GF-D8 (cell line): ENCODE data around the gene INPP4B.

Source experiments
- DNase-seq: peaks from one replicate; lab custom pipeline; 2025; lab: John Stamatoyannopoulos, UW

INPP4B gene

DNA sequence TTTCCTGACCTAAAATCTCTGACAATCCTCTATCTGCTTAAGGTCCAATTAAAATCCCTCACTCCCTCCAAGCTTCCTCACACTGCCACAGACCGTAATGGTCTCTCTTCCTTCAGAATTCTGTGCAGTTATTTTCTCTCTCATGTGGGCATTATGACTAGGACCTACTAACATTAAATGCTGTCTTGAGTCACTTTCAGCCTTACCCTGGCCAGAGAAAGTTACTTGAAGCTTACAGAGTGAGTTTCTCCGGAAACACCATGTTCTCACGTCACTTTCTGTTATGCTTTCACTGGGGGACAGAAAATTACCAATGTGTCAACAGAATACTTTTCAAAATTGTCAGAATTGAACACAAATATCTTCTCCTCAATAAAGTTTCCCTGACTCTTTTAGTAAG lies 271.8 kb downstream of the INPP4B start:
- no peak for DNase-seq

DNA sequence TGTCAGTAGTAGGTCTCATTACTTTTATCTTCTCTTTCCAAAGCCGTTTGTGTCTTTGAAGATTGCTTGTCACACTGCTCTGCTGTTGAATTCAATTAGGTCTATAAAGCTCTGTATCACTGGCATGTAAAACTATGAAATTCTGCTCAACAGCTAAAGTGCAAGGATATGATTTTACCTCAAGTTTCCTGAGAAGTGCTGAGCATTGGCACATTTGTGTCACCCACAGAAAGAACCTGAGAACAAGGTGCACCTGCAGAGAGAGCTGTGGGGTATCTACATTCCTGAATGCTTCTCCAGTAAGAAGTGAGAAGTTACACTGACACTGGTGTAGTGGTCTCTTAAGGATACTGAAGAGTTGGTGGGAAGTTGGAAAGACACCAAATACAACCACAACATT lies 274.0 kb downstream of the INPP4B start:
- DNase-seq, result no peak

DNA sequence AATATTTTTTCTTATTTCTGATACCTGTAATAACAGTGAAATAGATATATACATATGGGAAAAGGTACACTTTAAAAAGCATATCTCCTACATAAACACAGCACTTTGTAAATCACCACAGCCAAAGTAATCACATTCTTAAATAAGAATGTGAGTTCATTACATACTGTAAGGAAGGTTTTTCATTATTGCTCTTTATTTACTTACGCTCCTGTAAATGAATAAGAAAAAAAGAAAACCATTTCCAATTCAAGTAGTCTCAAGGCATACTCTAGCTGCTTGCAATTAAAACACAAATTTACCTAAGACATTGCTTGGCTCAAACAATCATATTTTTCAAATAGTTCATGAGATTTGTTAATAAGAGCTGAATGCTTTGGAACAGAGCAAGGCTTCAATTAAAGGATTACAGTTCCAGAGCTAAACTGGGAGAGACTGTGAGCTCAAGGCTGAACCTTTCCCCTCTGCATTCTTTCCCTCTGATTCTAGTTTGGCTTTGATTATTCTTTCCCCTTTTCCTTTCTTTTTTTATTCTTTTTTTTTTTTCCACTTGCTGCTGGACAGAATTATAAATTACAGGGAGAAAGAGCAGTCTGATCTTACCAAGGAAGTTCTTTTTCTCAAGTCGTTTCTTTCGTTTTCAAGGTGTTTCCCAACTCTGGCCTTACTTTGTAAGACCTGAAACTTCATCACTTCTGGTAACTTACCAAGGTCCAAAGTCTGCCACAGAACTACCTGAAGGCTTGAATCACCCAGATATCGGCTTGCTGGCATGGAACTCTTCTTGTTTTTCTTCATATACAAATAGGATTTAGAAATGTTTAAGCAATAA lies 278.3 kb downstream of the INPP4B start:
- no peak for DNase-seq

GRCh38 chr4:142567199-142567598 lies 278.9 kb downstream of the INPP4B start:
- no peak for DNase-seq

DNA sequence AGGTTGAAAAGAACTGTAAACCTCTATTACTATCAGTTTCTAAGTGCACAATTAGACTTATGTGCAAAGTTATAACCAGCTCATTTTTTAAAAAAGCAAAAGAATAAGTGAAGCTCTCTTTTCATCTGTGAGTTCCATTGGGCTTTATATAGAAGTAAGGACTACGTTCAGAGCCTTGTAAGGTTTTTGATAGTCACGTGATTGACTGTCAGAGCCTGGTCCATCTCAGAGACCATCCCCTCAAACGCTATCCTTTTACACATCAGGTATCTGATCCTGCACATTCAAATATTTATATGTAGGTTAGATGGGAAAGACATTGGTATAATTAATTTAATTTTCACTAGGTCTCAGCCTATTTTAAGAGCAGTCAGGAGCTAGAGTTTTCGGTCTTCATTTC lies 279.3 kb downstream of the INPP4B start:
- DNase-seq, result no peak

DNA sequence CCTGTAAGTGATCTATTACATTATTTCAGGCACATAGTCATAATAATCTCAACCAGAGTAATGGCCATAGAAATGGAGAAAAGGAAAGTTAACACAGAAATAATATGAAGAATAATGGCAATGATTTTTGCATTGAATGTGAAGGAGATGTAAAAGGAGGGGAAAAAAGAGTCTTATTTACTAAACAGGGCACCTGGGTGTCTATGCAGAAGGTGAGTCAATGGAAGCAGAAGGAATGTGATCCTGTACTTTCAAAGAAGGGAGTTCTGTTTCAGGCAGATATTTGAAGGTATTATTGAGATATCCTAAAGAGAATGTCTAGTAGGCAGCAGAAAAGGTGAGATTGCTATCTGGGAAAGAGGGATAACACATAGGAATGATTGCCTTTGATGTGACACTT lies 279.9 kb downstream of the INPP4B start:
- DNase-seq, result no peak

DNA sequence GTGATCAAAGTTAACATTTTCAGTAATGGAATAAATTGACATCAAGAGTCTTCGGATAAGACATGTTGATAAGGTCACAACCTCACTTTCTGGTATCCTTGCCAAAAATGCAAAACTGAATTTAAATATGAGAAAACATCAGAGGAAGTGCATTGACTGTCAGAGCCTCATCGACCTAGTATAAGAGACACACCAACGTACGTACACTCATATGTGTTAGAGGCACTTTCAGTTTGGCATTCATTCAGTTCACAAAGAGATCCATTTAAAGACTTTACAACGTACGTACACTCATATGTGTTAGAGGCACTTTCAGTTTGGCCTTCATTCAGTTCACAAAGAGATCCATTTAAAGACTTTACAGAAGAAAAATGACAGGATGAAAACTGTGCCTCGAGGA lies 280.3 kb downstream of the INPP4B start:
- DNase-seq, result no peak

DNA sequence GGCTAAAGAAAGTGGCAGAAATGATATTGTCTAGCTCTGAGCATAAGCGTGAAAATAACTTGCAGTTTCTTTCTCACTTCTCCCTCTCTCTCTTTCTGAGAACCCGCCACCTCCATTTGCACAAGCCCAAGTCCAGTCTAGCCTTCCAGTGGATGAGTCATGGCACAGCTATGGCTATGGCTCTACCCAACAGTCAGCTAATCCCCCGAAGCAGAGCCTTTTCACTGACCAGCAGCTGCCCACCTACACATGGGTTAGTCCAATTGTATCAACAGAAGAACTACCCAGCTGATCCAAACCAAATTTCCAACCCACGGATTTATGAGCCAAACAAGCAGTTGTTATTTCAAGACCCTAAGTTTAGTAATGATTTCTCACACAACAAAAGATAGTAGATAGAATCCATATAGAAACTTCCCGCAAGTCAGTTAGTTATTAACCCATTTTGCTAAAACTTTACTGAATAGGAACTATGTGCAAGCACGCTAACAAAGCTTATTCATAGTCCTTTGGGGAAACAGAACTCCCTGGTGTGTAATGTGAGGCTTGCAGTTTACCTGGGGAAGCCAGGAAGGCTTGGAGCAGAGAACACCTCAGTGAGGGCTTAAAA lies 282.3 kb downstream of the INPP4B start:
- DNase-seq, result no peak

GRCh38 chr4:142559986-142560385 lies 286.1 kb downstream of the INPP4B start:
- DNase-seq, result no peak

DNA sequence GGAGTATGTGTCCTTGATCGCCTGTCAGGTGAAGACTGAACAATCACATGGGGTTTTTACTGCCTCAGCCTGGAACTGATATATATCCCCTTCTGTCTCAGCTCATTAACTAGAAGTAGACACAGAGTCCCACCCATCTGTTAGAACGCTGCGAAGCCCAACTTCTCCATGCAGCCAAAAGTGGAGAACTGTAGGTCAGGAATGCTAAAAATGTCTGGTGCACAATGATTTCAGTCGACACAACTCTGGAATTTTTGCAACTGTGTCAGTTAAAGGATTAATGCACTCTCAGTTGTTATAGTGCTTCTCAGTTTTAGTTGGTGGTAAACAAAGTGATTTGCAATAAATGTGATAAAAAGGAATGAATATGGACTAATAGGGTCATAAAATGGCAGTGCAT lies 287.2 kb downstream of the INPP4B start:
- no peak for DNase-seq

DNA sequence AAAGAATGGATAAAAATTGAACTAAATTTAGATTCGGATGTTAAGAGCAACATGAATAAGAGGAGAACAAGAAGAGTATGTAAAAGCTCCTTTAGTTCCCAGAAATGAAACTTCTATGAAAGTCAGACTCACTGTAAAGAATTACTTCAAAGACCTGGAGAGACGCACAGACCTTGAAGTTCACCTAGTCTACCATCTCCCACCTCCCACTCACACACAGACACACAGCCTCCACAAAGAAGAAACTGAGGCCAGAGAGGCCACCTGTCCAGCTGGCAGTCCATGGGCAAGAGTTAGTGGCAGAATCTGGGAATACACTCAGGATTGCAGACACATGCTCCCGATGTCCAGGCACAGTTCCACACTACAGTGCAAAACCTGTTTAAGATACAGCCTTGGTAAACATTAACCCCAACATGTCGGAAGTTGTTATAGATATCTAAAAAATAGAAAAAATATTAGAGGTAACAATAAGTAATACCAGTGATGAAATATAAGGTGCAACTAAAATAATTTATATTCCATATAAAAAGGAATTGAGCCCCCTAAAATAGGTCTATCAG lies 288.8 kb downstream of the INPP4B start:
- no peak for DNase-seq

DNA sequence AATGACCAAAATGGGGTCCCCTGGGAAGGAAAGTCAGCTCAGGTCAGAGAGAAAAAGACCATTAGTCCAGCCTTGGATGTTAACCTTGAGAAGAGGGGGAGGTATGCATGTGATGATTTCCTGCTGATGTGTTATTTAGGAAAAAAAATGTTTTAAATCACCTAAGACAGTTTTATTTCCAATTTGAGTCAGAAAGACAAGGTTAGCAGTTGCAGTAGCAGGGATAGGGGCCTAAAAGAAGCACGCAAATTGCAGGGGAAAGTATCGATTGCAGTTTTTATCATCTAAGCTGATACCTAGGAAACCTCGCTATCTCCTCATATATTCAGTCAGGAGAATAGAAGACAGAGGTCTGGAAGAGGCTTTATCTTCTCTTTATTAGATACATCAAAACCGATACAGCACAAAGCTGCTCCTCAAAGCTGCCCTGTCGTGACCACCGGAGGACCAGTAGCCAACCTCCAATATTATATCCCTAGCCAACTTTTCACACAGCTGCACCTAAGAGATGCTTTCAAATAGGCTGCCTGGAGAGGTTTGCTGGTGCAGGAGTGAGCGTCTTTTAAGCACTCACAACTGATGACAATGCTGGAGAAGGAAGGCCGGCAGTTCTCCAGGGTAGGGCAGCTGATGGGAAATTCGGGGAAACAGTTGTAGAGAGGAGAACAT lies 289.4 kb downstream of the INPP4B start:
- no peak for DNase-seq

DNA sequence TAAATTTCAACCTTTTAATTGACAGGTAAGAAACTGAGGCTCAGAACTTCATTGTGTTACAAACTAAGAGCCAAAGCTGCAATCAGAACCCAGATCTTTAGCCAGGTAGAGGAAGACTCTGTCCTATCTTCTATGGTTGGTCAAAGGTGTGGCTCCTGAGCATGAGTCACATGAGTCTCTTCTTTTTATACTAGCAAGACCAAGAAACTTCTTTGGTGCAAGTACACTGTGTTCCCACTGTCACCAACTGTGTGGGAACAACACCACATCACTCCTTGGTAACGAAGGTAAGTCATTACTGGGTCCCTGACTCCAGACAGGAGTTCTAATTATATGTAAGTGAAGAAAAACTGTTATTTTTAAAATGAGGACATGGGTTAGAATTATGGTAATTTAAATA lies 290.1 kb downstream of the INPP4B start:
- DNase-seq, result no peak

DNA sequence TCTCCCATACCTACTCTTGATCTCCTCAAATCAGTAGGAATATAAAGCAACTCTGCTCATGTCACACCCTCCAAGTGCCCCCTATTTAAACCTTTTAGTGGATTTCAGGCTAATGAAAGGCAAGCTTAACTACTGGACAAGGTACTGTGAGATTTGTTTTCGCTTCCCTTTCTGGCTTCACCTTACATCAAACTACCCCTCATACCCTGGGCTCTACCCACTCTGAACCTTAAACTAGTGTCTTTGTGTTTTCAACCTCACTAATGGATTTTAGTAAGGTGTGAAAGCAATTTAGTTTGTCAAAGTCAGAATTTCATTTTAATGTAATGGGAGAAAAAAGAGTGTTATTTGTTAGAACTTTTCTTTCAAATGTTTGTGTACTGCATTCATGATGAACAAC lies 291.7 kb downstream of the INPP4B start:
- DNase-seq, result no peak

DNA sequence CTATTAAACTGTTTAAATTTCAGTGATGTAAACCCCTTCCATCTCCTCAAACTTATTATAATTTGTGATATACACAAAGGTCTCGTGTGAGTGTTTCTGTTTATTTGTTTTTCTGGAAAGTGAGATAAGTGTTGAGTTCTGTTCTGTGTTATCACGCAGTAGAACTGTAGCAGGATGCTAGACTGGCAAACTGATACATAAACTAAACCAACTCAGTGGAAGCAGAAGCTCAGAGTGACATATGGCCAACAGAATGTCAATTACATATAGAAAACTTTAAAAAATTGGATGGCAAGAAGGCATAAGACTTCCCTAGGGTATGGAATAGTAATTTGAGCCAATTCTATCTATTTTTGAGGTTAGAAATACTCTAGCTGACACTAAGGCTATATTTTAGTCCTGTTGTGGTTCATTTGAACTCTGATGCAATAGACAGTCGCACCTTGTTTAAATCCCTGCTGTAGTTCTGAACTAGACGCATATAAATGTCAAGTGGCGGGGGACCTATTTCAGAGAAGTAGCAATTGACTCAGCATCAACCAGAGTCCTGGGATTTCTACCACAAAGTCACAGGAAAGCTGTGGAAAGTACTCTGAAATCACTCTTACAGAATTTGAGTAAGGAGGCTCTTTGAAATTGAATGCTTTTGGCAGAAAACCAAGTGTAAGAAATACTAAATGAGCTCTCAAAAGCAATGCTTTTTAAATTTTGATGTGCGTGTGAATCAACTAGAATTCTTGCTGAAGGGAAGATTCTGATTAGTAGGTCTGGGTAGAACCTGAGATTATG lies 294.4 kb downstream of the INPP4B start:
- DNase-seq, result no peak

GRCh38 chr4:142550965-142551364 lies 295.1 kb downstream of the INPP4B start:
- no peak for DNase-seq

DNA sequence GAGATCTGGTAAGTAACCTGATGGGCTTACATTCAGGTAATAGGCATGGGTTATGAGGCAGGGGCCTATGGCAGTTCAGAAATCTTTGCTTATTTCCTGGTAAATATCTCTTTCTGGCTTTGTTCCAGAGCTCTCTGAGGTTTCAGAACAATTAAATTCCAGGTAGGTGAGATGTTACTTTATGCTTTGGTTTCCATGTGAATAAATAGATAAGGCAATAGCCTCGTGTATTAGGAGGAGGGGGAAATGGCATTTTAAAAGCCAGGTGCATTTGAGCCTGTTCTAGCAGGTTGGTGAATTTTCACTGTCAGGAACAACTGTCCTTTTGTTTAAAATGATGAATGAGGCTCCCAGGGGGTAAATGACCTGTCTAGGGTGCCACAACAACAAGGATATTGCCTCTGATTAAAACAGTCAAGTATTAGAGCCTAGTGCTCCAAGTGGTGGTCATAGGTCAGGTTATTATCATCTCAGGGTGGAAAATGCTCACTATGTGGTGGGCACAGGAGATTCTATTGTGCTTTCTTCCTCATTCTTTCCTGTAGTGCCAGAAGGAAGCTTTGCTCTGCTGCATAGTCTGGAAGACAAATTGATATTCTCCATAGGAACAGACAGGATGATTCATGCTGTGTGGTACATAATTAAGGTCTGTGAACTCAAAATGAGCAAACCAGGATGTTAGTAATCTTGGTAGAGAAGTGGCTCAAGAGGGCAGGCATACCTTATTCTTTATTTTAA lies 296.2 kb downstream of the INPP4B start:
- DNase-seq, result no peak

- no peak for DNase-seq
Measured at GRCh38 chr4:142549248-142549647, 296.9 kb downstream of the INPP4B start.

GRCh38 chr4:142548491-142548890 lies 297.6 kb downstream of the INPP4B start:
- no peak for DNase-seq

- no peak for DNase-seq
Measured at GRCh38 chr4:142547974-142548373, 298.1 kb downstream of the INPP4B start.

- no peak for DNase-seq
Measured at GRCh38 chr4:142544594-142544993, 301.5 kb downstream of the INPP4B start.
